Measurements from ENCODE around the gene STAC2.
A peak's percentile ranks its signal among the peaks of the same experiment; 100 is the strongest.
"Not testable (repeated sequence)": the region's sequence is repeated elsewhere in the genome, so short reads cannot be mapped to it uniquely, and the experiment has no call there.

The STAC2 gene

DNA sequence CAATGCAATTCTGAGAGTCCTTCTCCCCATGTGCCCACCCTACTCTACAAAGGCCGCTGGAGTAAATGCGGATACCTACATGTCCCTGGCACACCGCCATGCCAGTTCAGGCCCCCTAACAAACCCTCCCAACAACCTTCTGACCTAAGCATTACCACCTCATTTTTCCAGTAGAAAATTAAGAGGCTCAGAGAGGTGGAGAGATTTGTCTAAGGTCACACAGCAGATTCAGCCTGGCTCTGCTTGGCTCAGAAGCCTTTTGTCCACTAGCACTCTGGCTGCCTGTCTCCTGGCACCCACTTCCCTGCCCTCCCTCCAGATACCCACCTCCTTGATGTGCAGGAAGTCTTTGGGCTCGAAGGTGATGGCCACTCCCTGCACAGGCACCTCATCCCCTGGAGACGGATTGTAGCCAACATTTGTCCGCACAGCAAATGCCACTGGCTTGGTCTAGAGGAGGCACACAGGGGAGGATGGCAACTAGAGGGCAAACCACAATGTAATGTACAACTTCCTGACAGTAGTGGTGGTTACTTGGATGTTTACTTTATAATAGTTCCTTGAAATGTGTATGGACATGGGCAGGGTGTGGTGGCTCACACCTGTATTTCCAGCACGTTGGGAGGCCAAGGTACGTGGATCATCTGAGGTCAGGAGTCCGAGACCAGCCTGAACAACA is 38.5 kb downstream of the STAC2 start:
- no peak for DNase-seq (ENCODE audit: low read depth in 2 of 2)

DNA sequence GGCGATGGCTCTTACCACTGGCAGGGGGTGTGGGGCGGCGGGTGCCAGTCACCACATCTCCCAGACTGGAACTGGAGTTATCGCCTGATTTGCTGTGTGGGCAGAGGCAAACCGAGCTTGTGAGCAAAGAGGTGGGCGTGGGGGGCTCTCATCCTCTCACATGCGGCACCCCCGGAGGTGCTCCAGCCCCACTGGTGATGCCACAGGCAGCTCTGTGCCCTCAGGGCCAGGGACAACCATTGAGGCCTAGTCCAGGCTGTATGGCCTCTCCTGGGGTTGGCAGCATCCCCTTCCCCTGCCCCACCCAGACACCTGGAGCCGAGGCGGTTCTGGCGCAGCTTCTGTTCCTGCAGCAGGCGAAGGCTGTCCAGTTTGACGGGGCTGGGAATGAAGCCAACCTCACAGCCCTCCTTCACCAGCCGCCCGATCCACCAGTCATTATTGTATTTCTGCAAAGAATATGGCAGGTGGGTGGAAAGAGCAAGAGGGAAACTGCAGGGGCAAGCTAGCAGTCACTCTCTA is 39.2 kb downstream of the STAC2 start:
- DNase-seq (ENCODE audit: low read depth in 2 of 2) = no peak

DNA sequence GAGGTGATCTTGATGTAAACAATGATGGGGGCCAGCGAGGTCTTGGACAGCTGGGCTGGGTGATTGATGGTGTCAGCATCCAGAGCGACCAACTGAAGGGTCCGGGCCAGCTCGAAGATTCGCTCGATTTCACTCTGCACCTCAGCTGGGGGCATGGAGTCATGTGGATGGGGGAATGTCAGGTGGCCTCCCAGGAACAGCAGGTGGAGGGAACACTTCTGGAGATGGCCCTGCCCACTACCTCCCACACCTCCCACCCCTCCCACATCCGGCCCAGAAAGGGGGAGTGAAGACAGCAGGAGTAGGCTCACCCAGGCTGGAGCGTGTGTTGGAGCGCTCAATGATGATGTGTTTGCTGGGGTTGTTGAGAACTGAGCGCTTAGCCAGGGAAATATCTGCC is 42.0 kb downstream of the STAC2 start:
- no peak for DNase-seq (ENCODE audit: low read depth in 2 of 2)

DNA sequence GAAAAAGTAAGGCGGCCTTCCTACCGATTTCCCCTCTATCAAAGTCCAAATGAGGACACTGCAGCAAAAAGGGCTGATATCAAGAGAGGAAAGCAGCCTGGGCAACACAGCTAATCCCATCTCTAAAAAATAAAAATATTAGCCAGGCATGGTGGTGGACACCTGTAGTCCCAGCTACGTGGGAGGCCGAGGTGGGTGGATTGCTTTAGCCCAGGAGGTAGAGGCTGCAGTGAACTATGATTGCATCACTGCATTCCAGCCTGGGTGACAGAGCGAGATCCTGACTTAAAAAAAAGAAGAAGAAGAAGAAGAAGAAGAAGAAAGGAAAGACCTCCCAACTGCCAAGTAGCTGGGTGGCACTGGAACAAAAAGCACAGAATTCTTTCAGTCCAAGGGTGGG is 42.7 kb downstream of the STAC2 start:
- DNase-seq (ENCODE audit: low read depth in 2 of 2) = no peak

DNA sequence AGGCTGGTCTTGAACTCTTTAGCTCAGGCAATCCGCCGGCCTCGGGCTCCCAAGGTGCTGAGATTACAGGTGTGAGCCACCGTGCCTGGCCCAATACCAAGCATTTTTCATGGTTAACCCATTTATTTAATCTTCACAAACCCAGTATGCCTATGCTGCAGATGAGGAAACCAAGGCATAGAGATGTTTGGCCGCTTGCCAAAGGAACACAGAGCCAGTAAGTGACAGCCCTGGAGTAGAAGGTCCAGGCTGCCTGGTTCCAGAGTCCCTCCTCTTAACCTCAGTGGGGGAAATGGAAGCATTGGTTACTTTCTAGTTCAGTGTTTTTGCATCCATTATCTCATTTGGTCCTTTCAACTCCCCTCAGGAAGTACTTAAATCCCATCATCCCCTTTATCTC is 44.4 kb downstream of the STAC2 start:
- no peak for DNase-seq (ENCODE audit: low read depth in 2 of 2)

DNA sequence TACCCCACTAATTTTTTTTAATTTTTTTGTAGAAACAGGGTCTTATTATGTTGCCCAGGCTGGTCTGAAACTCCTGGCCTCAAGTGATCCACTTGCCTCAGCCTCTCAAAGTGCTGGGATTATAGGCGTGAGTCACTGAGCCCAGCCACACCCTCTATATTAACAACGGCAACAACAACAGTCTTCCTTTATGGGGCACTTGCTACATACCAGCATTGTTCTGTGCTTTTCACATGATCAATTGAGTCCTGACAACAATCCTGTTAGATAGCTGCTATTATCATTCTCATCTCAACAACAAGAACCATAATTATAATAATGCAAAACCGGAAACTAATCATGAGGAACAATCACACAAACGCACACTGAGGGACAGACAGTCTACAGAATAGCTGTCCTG is 47.2 kb downstream of the STAC2 start:
- no peak for DNase-seq (ENCODE audit: low read depth in 2 of 2)

DNA sequence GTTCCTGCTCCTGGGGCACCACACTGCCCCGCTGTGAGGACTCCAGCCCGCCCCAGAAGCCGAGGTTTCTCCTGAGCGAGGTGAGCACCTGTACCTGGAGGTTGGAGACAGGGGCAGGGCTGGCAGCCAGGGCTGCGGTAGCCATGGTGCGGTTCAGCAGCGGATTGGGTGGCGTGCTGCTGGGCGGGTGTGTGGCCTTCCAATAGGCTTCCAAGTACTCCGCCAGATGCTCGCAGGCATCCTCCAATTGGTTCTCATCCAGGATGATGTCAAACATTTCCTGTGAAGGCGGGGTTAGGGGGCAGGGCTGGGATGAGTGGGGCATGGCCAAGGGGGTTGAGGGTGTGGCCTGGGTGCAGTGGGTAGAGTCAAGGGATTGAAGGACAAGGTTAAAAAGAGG is 48.5 kb downstream of the STAC2 start:
- no peak for DNase-seq (ENCODE audit: low read depth in 2 of 2)

DNA sequence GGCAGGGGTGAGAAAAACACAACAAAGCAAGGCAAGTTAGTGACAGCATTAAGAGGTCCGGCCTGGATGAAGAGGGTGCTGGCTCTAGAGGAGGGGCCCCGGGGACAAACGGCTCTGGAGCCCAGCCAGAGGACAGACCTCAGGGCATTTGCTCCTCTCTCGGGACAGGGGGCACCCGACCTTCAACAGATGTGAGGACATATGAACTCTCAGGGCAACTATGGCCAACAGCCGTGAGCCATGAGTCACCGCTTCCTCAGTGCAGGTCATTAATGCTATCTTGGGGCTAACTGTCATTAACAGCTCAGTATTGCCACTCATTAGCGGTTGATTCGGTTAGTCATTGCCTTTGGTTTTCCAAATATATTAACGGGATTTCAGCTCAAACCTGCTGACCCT is 50.1 kb downstream of the STAC2 start:
- no peak for DNase-seq (ENCODE audit: low read depth in 2 of 2)

DNA sequence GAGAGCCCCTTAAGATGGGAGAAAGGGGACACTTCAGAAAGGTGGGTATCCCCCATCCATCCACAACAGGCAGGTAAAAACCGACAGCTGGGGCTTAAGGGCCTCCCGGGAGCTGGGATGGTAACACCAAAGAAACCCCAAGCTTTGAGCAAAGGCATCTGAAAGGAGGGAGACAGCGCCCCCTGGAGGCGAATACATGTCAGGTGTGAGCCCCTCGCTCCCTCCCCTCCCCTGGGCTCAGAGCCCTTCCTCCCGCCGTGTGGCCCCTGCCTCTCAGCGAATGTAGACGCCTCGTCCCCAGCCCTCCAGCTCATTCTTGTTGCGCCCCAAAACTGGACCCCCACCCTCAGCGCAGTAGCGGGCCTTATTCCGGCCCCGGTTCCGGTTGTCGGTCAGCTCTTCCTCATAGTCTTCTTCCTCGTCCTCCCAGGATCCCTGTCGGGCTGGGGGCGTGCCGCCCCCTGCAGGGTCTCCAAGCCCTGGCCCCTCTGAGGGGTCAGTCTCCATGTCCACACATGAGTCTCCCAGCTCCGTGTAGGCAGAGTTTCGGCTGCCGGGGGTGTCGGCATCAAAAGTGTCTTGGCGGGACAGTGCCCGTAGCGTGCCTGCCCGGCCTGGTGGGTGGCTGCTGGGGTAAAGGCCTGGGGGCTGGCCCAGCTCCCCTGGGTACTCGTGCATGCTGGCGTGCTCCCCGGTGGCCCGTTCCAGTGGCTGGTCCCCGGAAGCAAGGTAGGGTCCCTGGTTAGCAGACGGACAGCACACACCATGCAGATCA is 50.6 kb downstream of the STAC2 start:
- DNase-seq (ENCODE audit: low read depth in 2 of 2) = peak in 1 of 2 experiments; percentile 35

DNA sequence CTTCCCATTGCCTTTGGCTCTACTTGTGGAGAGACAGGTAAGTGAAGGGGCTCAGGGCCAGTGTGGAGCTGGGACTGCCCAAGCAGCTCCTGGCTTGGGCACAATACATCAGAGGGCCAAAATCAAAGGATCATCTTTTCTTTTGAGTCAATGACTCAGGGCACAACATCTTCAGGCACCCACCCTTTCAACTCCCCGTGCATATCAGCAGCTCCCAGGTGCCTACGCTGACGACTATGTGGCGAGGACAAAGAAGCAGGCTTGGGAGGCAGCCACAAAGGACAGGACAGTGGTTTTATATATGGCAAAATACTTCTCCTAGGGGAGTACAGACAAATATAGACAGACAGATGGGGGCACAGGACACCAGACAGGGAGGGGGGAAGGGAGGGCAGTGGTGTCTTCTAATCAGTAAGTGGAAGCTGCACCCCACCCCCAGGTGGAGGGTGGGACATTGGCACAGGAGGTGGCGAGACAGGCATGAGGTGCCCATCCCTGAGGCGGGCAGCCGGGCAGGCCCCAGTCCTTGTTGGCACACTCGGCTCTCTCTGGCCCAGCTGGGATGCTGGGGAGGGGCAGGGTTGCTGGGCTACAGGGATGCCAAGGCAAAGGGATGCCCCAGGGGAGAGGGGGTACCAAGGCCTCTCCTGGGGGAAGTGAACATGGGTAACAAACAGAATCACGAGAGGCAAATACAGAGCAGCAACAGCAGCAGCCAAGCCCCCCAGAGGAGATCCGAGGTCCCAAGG is 52.0 kb downstream of the STAC2 start:
- DNase-seq (ENCODE audit: low read depth in 2 of 2) = no peak

DNA sequence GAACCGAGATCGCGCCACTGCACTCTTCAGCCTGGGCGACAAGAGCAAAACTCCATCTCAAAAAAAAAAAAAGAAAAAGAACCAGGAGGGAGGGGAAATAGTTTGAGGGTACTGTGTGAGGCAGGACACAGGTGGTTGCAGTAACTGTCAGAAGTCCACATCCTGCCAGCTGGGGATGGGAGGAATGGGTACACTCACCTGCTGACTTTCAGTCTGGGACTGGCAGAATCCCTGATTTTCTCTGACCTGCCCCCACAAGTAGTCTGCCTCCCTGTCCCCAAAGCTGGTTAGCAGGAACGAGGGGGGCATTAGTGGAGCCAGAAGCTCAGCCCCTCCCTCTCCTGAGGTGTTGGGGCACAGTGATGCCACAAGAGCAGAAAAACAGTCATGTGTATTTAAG is 52.7 kb downstream of the STAC2 start:
- no peak for DNase-seq (ENCODE audit: low read depth in 2 of 2)

DNA sequence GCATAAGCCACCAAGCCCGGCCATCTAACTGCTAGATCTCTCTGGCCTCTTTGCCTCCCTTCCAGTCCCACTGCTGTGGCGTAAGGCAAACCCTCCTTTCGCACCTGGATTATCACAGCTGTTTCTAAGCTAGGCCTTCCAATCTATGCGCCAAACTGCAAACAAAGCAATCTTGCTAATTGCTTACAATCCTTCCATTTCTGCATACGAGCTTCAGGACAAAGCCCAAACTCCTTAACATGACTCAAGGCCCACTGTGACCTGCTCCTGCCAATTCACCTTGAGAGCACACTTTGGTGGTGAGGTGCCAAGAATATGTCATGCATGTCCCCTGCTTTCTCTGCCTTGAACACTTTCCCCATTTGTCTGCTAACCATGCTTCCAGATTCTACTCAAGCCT is 53.8 kb downstream of the STAC2 start:
- DNase-seq (ENCODE audit: low read depth in 2 of 2) = no peak

DNA sequence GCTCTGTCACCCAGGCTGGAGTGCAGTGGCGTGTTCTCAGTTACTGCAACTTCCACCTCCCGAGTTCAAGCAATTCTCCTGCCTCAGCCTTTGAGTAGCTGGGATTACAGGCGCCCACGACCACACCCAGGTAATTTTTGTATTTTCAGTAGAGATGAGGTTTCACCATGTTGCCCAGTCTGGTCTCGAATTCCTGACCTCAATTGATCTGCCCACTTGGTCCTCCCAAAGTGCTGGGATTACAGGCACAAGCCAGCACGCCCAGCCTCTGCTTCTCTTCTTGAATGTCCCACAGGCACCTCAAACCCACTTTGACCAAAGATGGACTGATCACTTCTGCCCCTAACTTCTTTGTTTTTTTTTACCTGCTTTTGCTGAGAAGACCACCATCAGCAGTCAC is 55.2 kb downstream of the STAC2 start:
- no peak for DNase-seq (ENCODE audit: low read depth in 2 of 2)

DNA sequence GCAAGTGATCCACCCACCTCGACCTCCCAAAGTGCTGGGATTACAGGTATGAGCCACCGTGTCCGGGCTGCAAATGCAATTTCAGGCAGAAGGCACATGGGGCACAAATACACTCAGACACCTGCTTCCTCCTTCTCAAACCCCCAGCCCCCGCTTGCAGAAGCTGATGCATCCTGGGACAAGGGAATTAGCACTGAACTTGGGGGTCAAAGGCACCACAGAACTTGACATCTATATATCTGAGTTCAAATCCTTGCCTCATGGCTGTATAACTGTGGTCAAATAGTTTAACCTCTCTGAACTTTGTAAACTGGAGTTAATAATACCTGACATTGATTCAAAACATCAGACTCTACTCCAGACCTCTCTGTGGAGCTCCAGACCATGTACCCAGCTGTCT is 55.6 kb downstream of the STAC2 start:
- no peak for DNase-seq (ENCODE audit: low read depth in 2 of 2)

DNA sequence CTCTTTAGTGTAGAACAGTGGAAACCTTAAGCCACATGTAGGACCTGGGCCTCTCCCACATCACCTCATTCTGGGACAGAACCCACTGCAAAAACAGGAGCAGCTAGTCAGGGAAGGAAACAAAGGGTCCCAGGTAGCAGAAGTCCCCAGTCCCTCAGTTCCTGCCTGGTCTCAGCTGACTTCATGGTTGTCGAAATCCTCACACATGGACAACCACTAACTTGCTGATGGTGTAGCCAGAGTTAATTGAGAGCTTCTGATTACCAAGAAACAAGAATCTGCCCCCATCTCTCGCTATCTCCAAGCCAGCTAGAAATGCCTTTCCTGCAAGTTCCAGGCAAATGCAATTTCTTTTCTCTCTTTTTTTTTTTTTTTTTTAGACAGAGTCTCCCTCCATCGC is 56.2 kb downstream of the STAC2 start:
- DNase-seq (ENCODE audit: low read depth in 2 of 2) = no peak

DNA sequence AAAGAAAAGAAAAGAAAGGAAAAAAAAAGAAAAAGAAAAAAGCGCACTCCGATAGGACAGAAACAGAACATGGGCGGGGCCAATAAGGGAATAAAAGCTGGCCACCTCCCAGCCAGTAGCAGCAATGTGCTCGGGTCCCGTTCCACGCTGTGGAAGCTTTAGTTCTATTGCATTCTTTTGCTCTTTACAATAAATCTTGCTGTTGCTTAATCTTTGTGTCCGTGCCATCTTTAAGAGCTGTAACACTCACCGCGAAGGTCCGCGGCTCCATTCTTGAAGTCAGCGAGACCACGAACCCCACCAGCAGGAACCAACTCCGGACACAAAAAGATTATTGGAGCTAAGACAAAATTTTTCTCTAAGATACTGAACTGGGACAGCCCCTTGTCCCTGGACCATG is 56.6 kb downstream of the STAC2 start:
- no peak for DNase-seq (ENCODE audit: low read depth in 2 of 2)

DNA sequence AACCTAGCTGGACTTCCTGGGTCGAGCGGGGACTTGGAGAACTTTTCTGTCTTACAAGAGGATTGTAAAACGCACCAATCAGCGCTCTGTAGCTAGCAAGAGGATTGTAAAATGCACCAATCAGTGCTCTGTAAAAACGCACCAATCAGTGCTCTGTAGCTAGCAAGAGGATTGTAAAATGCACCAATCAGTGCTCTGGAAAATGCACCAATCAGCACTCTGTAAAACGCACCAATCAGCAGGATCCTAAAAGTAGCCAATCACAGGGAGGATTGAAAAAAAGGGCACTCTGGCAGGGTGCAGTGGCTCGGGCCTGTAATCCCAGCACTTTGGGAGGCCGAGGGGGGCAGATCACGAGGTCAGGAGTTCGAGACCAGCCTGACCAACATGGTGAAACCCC is 57.2 kb downstream of the STAC2 start:
- not testable (repeated sequence) for DNase-seq (ENCODE audit: low read depth in 2 of 2)

DNA sequence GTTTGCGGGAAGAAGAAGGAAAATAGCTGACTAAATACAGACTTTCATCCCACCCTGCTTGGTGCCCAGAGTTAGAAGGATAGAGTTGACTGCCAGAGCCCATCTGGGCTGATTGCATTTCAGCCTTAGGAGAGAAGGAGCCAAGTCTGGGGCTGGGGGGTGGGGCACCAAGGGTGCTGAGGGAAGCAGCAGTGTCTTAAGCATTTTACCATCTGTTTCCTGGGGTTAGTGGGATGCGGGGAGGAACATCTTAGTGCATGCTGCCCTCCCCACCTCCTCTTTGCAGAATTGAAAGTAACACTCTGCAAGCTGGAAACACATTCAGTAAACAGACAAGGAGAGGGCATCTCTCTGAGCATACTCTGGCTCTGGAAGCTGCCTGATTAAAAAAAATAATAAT is 58.3 kb downstream of the STAC2 start:
- DNase-seq (ENCODE audit: low read depth in 2 of 2) = no peak

DNA sequence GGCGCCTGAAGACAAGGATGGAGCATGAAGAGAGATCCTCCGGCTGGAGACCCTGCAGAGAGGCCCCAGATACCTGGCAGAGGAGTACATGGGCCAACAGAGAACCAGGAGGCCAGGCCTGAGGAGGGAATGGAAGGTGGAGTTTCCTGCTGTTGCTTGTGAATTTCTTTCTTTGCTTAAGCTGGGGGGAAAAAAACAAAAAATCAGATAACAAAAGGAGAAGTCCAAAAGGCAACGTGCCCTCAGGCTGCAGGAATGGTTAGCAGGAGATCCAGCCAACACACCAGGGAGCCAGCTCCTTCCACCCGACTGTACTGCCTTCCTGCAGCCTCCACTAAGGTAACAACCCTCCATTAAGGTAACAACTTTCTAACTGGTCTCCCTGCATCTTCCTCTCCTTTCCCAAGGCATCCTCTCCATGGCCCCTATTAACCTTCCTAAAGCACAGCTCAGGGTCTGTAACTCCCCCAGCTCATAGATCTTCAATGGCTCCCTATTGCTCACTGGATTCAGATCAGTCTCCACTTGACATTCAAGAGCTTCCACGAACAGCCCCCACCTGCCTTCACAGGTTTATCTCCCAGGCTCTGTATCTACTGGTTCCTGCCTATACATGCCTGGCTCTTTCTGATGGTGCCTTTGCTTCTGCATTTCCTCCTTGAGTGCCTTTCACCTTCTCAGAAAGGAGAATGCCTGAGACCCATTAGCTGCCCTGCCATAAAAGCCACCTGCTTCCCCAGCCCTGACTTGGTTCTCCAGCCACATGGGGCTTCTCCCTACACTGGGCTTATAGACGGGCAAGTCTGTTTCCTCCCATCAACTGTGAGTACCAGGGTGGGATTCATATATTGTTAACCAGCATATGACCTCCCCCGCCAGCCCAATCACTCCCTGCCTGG is 59.1 kb downstream of the STAC2 start:
- DNase-seq (ENCODE audit: low read depth in 2 of 2) = no peak

DNA sequence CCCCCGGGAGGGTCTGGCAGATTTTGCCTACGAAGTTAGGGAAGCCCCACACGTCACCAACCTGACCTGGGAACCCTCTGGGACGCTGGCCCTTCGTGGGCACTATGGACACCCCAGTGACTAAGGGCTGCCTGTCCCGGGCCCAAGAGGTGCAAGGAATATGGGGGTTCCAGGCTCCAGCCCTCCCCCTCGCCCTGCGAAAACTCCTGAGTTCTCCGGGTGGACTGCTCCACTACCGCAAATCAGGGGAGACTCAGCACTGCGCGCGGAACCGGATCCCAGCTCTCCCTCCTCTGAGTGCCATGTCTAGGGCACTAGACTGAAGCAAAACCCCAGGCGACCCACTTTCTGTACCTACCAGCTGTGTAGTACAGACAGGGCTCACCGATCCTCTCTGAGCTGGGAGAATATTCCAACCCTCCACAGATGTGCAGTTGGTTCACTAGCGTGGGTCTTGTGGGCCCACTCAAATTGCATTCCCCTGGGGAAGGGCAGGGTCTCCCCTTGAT is 59.9 kb downstream of the STAC2 start, which contains the start of gene ARL5C:
TSS of gene ARL5C (minus strand) at position 321 of the 509 bp plus-strand sequence. CDS start 401 bp downstream, outside the sequence.
- no peak for DNase-seq (ENCODE audit: low read depth in 2 of 2)

DNA sequence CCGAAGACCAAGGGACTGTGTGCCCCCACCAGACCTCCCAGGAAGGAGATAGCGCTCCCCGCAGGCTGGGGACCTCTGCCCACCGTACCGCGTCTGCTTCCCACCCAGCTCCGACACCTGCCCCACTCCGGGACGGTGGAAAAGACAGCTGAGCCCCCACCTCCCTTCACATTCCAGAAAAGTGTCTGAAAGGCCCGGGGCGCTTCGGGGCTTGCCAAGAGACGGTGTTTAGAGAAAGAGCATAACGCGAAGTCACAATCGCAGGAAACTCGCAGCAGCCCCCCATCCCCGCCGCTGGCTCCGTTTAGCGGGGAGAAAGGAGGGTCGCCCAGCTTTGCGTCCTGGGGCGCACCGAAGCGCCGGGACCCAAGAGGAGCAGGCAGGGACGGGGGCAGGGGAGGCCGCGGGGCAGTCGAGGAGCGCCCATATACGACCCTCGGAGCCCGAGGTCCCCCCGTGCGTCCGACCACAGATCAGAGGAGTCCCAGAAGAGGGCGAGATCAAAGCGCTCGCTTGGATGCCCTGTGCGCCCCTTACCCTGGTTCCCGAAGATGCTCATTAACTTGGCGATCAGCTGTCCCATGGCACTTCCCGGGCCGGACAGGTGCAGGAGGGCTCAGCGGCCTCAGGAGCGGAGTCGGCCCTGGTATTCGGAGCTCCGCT is 60.4 kb downstream of the STAC2 start:
- no peak for DNase-seq (ENCODE audit: low read depth in 2 of 2)
